Measurements from ENCODE around the gene GALNT18. TPM values are rescaled to one million over a fixed set of nuclear protein-coding genes. Genes with fewer than 3 reads are reported as not detected.

GALNT18 gene
- total RNA-seq, 1 donor from 2014 or later = 39.8 TPM

DNA sequence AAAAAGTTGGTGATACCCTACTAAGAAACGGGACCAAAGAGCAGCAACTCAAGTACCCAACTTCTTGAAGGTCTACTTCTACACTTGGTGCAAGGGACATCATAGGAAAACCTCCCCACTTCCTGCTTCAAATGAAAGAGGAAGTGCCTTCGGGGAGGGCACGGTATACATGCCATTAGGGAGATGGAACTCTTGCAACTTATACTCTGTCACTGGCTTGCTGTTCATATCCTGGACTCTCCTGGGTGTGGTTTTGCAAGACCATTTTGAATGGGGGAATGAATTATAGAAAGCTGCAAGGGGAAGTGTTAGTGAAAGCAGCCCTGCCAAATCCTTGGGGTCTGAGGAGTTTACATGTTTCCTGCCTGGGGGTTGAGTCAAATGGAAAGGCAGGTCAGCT lies 310.6 kb downstream of the GALNT18 start:
- Mint-ChIP-seq H3K4me1 (ENCODE audit: unreplicated experiment) (peaks cover 15% of the 10 kb centered on the region), H3K27me3 (ENCODE audit: unreplicated experiment) (no peaks in the 10 kb centered on the region), H3K4me3 (ENCODE audit: unreplicated experiment) (no peak overlapping the region), H3K27ac (ENCODE audit: unreplicated experiment) (no peak overlapping the region), H3K36me3 (ENCODE audit: unreplicated experiment) (peaks cover 9% of the 10 kb centered on the region), H3K9me3 (ENCODE audit: unreplicated experiment) (no peaks in the 10 kb centered on the region)
- TF ChIP-seq CTCF (IDR thresholded peaks at IDR 0.05) = no peak
- DNase-seq (ENCODE audit: extremely low spot score, unreplicated experiment) = no peak

DNA sequence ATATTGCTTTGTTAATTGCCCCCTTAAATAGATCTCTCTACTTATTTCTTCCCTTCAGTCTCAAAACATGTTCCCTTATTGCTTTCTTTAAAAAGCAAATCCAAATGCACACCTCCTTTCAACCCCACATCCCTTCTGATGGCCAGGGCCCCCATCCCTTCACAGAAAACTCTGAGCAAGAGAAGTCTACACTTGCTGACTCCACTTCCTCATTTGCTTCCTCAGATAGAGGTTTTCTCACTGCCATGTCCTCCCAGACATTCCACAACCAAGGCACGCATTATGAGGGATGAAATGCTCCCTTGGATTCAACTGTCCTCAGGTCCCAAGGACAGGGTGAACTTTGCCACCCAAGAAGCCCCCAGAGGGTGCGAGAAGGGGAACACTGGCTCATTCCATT lies 311.9 kb downstream of the GALNT18 start:
- H3K9me3 Mint-ChIP-seq (ENCODE audit: unreplicated experiment) = no peaks in the 10 kb centered on the region
- H3K27me3 Mint-ChIP-seq (ENCODE audit: unreplicated experiment) = no peaks in the 10 kb centered on the region
- H3K4me1 Mint-ChIP-seq (ENCODE audit: unreplicated experiment) = peaks cover 15% of the 10 kb centered on the region
- no peak overlapping the region for H3K4me3 Mint-ChIP-seq (ENCODE audit: unreplicated experiment)
- no peak overlapping the region for H3K27ac Mint-ChIP-seq (ENCODE audit: unreplicated experiment)
- DNase-seq (ENCODE audit: extremely low spot score, unreplicated experiment) = no peak
- peaks cover 9% of the 10 kb centered on the region for H3K36me3 Mint-ChIP-seq (ENCODE audit: unreplicated experiment)
- no peak for TF ChIP-seq CTCF (IDR thresholded peaks at IDR 0.05)

GRCh38 chr11:11308249-11308648 lies 313.6 kb downstream of the GALNT18 start:
- Mint-ChIP-seq H3K27me3 (ENCODE audit: unreplicated experiment) (no peaks in the 10 kb centered on the region), H3K36me3 (ENCODE audit: unreplicated experiment) (peaks cover 14% of the 10 kb centered on the region), H3K27ac (ENCODE audit: unreplicated experiment) (no peak overlapping the region), H3K9me3 (ENCODE audit: unreplicated experiment) (no peaks in the 10 kb centered on the region), H3K4me3 (ENCODE audit: unreplicated experiment) (no peak overlapping the region), H3K4me1 (ENCODE audit: unreplicated experiment) (peaks cover 3% of the 10 kb centered on the region)
- no peak for DNase-seq (ENCODE audit: extremely low spot score, unreplicated experiment)
- no peak for TF ChIP-seq CTCF (IDR thresholded peaks at IDR 0.05)

DNA sequence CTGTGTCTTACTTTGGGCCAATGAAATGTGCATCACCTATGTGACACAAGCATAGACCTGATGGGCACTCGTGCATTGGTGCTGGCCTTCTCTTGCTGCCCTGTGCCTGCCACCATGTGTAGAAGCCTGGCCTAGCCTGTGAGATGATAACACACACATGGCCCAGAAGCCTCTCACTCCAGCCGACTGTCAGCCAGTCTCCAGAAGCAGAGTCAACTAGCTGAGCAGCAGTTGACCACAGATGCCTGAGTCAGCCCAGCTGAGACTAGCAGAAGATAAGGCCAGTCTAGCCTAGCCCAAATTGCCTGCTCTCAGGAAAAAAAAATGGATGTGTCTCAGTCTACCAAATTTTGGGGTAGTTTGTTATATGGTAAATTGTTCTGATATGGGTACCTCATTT lies 314.9 kb downstream of the GALNT18 start:
- peaks cover 14% of the 10 kb centered on the region for H3K36me3 Mint-ChIP-seq (ENCODE audit: unreplicated experiment)
- no peak overlapping the region for H3K4me3 Mint-ChIP-seq (ENCODE audit: unreplicated experiment)

DNA sequence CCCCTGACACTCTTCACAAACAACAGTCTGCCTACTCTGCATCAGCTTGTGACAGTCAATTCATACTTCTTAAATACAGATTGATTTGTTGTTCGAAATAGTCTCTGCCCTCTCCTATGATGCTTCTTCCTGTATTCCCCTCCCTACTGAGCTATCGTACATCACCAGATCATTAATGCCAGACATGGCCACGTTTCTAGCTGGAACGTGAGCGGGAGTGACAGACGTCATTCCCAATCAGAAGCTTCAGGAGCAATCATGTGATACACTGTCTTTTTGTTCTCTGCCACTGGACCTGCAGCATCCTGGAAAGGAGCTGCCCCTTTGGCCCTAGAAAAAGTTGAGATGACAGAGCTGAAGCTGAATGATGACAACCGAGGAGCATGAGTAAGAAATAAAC lies 317.3 kb downstream of the GALNT18 start:
- no peak for TF ChIP-seq CTCF (IDR thresholded peaks at IDR 0.05)
- H3K36me3 Mint-ChIP-seq (ENCODE audit: unreplicated experiment) = peaks cover 7% of the 10 kb centered on the region
- no peaks in the 10 kb centered on the region for H3K27me3 Mint-ChIP-seq (ENCODE audit: unreplicated experiment)
- no peaks in the 10 kb centered on the region for H3K4me1 Mint-ChIP-seq (ENCODE audit: unreplicated experiment)
- H3K9me3 Mint-ChIP-seq (ENCODE audit: unreplicated experiment) = no peaks in the 10 kb centered on the region
- no peak overlapping the region for H3K4me3 Mint-ChIP-seq (ENCODE audit: unreplicated experiment)
- no peak overlapping the region for H3K27ac Mint-ChIP-seq (ENCODE audit: unreplicated experiment)
- no peak for DNase-seq (ENCODE audit: extremely low spot score, unreplicated experiment)

More for the DNA sequence above, 314.9 kb downstream of the GALNT18 start:
- H3K4me1 Mint-ChIP-seq (ENCODE audit: unreplicated experiment) = no peaks in the 10 kb centered on the region
- no peak for TF ChIP-seq CTCF (IDR thresholded peaks at IDR 0.05)
- no peaks in the 10 kb centered on the region for H3K27me3 Mint-ChIP-seq (ENCODE audit: unreplicated experiment)
- DNase-seq (ENCODE audit: extremely low spot score, unreplicated experiment) = no peak
- no peak overlapping the region for H3K27ac Mint-ChIP-seq (ENCODE audit: unreplicated experiment)
- no peaks in the 10 kb centered on the region for H3K9me3 Mint-ChIP-seq (ENCODE audit: unreplicated experiment)
